GM21515 (cell line): ENCODE results near the gene GPC5.

Source experiments
- ATAC-seq: cut with Tn5 transposase; IDR thresholded peaks from one replicate; pipeline ENCODE4 v1.9.1; 2021; ENCODE audit not compliant: unreplicated experiment

Gene GPC5

DNA sequence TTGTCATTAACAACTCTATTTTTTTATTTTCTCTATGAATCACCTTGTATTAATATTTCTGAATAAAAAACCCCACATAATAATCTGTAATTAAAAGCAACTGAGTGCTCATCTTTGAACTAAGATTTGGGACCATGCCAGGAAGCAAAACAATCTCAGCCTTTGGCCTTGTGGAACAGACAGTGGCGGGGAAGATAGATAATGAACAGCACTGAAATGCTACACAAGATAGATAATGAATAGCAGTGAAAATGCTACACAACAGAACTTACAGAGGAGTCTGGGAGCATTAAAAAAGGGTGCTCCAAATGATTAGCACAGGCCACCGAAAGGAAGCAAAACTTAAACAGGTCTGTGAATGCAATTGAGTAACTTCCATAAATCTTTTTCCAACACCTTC is 134.9 kb downstream of the GPC5 start:
- no peak for ATAC-seq

DNA sequence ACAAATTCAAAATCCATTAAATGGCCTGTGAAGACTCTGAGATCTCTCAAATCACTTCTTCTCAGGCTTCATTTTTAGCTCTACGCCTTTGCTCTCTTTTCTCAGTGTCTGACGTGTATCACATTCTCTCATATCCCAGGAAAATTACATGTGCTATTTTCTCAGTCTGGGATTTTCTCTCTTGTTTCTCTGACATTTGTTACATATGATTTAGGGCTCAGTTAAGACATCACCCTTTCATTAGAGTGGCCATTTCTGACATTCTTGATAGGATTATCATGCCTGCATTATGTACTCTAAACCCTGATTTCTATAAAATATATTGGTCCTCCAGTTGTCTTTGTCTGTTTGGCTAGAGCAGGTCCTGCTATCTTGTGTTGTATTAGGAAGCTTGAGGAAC is 136.6 kb downstream of the GPC5 start:
- no peak for ATAC-seq

DNA sequence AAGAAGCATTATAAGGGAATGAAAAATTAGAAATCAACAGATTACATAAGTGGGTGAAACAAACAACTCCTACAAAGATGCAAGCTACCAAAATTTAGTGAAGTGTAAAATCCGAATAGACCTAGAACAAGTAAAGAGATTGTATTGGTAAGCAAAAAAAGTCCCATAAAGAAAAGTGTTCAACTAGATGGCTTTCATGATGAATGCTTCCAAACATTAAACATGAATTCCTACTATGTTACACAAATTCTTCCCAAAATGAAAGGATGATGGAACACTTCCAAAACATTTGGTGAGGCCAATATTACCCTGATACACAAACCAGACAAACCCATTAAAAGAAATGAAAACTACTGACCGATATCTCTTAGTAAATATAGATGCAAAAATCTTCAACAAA is 139.0 kb downstream of the GPC5 start:
- no peak for ATAC-seq

DNA sequence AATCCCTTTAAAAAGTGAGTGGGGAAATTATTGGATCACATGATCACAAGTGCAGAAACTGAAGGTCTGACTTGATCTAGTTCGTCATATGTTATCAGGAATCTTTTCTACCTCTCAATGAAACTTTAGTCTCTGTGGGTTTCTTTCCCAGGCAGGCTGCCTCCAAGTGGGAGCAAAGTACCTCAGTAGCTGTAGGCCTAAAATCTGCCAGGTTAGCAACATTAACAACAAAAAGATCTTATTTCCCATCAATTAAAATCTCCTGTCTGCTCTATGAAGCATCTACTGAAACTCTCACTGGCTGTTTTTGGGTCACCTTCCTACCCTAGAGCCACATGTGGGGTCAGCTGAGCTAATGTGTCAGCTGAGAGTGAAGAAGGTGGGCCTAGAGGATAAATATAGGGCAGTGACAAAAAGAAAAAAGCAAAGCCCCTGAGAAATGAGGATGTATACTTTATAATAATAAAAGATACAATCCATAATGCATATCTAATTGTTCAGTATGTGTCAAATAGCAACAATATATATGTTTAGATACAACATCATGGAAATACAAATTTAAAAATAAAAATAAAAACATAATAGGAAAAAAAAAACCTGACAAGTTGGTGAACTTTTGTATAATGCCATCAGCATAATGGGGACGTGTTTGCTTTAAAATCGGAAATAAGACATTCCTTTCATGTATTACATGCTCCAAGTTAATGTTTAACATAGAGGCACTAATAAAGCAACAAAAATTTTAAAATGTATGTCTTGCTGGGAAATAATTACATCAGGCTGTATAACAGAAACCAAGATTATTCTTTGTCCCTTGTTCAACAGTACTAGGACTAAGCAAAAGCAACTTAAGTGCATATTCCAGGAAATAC is 141.1 kb downstream of the GPC5 start:
- no peak for ATAC-seq

DNA sequence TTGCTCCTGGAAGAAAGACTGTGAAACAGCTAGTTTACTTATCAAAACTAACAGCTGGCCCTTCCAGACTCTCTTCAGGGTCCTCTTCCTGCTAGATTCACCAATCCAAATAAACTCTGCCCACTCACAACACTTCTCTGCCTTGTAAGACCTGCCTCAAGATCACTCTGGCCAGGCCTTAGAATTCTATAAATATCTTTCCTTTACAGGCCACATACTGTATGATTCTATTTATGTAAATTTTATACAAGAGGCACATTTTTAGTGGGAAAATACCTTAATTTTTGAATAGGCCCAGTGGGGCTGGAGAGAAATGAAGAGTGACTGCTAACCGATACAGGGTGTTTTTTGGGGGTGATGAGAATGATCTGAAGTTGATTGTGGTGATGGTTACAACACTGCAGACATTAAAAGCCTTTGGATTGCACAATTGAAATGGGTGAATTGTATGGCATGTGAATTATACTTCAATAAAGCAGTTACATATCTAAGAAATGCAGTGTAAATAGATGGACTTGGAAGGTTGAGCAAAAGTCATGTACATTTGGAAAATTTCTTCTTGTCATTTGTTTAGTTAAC is 141.8 kb downstream of the GPC5 start:
- no peak for ATAC-seq

DNA sequence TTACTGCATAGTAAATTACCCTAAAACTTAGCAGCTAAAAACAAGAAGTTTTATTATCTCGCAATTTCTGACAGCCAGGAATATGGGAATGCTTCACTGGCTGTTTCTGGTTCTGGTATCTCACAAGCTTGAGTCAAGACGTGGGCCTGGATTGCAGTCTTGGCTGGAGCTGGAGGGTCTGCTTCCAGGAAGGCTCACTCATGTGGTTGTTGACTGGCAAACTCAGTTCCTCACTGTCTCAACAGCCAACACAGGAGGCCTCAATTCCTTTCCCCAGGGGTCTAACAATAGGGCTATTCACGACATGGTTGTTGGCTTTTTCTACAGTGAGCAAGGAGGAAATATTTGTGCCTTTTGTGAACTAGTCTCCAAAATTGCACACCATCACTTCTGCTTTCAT is 146.3 kb downstream of the GPC5 start:
- ATAC-seq = no peak

DNA sequence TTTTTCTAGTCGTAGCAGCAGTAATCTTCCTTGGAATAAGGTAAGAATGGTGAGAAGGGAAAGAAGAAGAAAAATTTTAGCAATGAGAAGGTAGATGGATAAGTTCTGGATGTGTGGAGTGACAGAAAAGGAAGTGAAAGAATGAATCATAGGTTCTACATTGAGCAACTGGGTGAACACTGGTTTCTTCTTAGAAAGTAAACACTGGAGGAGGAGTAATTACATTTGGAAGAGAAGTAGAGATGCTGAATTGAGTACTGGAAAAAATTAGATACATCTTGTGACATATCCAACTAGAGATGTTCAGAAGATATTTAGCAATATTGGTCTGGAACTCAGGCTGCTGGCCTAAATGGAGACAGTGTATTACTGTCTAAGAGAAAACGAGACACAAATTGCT is 148.5 kb downstream of the GPC5 start:
- no peak for ATAC-seq

DNA sequence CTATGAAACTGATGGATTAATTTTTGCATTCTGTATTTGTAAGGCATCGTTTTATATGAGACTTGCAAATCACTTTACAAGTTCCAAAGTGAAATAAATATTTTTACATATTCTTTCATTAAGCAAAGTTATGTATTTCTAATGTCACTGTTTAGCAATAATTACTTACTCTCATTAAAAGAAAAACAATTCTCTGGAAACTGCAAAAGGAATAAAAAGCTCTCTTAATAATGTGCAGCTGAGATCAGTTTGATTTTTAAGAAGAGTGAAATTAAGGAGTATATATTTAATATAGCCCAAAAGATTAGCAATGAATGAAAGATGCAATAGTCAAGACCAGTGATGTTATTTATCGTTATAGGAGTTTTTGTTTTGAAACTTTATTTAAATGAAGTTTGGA is 155.2 kb downstream of the GPC5 start:
- ATAC-seq = no peak

DNA sequence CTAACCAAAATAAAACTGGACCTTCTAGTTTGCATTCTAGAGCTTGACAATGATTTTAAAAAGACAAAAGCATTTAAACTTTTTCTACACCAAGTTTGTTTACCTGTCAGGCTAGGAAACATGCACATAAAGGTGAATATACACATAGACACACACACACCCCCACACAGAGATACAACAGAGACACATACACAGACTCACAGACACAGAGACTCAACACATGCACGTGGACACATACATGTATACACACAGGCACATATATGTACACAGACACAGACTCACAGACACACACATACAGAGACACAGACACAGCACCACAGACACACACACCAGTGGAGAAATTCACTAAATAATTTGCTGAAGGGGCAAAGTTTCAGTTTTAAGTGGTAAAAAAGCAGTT is 155.7 kb downstream of the GPC5 start:
- no peak for ATAC-seq

DNA sequence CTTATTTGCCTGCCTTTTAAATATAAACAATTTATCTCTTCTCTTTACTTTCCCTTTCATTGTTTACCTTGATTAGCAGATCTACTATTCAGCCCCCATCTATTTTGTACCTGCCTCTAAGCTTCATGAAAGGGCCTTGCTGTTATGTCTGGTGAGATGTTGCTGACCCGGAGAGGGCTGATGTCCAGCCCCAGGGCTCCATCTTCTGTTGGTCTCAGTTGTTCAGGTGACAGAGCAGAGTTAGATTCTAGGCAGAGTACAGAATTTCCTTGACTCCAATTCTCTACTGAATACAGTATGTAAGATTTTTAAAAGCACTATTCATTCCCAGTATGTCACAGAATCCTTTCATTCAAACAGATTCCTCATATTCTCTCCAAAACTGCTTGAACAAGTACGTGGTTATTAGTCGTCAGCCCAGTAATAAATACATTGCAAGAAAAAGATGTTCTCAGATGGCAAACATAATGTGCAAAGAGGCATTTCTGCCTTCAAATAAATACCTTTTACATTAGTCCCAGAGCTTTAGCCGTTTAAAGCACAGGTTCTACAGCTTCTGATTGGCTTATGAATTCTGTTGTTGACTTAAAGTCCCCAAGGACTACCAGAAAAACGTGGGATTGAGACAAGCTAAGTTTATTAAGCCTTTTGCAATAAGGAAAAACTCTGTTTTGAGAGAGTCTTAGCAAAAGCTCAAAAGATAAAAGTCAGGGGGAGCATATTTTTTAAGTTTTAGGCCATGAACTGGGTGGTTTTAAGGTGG is 159.1 kb downstream of the GPC5 start:
- ATAC-seq = no peak

DNA sequence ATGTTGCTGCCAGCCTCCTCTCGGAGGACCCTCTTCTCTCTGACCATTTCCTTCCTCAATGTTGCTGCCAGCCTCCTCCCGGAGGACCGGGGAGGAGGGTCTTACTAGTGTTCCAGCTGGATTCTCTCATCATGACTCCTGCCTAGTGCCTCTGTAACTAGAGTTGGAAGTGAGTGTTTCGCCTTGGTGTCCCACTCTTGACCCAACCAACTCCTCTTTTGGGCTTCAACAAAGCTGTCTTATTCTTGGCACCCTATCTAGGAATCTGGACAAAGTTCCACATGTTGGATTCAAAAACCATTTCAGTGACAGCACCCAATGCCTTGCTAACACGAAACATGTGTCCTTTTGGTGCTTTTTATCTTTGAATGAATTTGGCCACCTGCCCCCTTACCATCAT is 165.4 kb downstream of the GPC5 start:
- no peak for ATAC-seq

DNA sequence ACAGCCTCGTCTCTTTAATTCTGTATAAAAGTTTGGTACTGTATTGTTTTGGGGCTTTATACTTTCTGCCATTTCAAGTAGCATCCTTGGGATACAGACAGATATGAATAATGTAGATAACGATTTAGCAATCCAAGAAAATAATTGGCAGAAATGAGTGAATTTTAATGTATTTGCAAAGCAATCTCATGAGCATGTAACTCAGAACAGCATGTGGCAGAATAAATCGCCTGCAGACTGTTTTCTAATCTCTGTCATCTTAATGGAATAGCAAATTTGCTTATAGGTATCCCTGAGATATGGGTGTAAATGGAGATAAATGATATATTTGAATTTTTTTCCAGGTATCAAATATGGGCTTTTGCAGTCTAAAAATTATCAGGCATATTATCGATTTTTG is 166.0 kb downstream of the GPC5 start:
- ATAC-seq = no peak

DNA sequence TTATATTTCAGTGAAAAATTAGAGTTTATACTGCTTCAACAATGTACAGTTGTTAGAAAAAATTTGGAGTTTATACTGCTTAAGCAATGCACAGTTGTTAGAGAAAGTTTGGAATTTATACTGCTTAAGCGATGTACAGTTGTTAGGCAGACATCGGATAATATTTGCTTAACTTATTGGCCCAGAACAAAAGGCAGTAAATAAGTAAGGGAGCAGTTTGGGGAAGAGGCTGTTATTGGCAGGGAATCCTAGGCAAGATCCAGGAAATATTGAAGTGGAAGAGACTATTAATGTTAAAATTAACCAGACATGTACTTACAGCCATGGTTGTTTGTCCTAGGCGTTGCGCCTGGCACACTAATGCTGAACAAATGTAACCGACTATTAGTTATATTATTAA is 166.9 kb downstream of the GPC5 start:
- ATAC-seq = no peak

DNA sequence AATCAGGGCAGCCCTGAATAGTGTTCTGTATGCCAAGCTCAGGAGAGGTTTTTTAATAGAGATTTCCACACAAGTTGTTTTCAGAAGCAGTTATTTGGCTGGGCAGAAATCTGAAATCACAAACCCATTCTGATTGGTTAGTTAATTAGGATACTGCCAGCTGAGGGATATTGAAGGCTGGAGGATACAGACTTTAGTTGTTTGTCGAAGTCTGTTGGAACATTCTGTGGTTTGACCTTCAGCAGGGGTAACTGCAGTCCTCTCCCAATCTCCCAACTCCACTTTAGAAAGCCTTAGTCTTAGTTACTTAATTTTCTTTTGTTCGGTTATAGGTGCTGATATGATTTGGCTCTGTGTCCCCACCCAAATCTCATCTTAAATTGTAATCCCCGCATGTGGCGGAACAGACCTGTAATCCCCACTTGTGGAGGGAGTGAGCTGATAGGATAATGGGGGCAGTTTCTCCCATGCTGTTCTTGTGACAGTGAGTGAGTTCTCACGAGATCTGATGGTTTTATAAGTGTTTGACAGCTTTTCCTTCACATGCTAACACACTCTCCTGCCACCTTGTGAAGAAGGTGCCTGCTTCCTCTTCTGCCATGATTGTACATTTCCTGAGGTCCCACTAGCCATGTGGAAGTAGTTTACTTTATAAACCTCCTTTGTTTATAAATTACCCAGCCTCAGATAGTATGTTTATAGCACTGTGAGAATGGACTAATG is 169.2 kb downstream of the GPC5 start:
- no peak for ATAC-seq

DNA sequence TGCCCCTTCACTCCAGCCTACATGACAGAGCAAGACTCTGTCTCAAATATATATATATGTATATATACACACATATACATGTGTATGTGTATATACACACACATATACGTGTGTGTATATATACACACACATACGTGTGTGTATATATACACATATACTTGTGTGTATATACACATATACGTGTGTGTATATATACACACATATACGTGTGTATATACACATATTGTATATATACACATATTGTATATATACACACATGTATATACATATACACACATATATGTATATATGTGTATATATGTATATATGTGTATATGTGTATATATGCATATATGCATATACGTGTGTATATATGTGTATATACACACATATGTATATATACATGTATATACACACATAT is 173.3 kb downstream of the GPC5 start:
- ATAC-seq = no peak

DNA sequence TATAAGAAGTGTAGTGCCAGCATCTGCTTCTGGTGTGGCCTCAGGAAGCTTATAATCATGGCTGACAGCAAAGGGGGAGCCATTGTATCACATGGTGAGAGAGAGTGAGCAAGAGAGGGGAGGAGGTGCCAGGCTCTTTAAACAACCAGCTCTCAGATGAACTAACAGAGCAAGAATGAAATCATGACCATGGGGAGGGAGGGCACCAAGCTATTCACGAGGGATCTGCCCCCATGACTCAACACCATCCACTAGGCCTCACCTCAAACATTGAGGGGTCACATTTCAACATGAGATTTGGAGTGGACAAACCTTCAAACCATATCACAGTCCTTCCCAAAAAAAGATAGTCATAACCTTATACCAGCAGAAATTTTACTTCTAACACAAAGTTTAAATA is 174.0 kb downstream of the GPC5 start:
- no peak for ATAC-seq

DNA sequence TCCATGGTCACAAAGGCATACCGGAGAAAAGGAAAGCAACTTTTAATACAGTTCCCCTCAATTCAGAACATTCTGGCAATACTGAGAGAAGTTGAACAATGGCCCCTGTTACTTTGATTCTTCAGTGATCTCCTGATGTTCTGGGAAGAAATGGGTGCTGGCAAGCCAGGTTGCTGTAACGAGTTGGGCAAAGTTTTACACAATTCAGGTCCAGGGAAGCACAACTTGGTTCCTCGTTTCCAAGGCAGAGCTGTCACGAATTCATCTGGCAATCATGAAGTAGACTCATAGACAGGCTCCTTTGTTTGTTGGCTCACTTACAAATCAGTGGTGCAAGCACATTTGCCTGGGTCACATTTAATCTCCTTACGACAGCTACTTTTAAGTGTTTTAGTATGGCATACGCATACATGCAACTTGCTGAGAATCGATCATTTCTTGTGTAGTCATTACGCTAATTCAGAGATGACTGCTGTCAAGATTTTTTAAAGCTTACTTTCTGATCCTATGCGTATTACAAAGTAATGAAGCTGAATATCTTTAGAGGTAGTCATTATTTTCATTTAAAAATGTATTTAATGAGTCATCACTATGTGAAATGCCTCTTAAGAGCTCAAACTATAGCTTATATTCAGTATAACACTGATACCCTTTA is 174.7 kb downstream of the GPC5 start:
- ATAC-seq = no peak

DNA sequence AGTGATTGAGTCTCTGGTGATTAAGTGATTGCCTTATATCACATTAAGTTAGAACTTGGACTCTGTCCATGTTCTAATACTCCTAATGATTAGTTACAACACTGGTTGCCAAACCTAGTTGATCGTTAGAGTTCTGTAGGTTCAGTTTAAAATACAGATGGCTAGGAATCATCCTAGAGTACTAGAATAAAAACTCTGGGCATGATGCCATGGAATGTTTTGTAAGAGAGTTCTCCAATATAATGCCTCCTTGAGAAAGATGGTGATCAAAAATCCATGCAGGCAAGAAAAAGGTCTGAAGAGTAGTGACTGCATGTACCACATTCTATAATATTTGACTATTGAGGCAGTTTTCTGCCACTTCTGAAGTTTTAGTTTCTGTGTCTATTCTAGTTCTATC is 176.3 kb downstream of the GPC5 start:
- ATAC-seq = no peak

DNA sequence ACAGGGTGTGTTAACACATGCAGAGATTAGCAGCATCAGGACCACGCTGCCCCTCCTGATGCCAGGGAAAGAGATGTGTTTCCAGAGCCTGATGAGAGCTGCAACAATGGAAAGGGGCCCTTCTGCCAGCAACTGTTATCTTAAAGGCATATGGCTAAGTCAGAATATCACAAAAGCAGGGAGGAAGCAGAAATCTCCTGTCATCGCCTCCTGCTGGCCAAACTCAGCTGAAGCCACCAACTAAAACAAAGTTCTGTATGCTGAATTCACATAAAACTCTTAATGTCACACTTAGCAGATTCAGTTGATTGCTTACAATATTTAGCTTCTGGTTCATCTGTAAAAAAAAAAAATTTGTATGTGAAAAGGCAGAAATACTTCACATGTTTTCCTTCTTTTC is 178.2 kb downstream of the GPC5 start:
- ATAC-seq = no peak

DNA sequence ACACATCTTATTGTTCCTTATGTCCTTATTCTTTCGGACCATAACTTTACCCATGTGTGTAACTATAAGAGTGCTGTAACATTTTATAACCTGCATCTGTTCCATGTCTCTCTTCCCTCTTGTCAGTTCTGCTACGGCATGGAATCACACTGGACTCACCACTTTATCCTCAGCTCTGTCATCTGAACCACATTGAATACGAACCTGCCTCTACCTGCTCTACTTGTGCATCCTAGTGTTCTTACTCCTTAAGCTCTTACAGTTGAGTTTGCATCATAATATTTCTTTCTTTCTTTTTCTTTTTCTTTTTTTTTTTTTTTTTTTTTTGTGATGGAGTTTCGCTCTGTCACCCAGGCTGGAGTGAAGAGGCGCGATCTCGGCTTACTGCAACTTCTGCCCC is 180.9 kb downstream of the GPC5 start:
- no peak for ATAC-seq

DNA sequence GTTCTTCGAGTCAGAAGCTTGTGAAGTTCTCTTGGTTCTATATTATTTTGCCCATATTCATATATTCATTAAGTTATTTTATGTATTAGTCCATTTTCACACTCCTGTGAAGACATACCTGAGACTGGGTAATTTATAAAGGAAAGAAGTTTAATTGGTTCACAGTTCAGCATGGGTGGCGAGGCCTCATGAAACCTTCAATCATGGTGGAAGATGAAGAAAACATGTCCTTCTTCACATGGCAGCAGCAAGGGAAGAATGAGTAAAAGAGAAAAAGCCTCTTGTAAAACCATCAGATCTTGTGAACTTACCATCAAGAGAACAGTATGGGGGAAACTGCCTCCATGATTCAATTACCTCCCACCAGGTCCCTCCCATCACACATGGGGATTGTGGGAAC is 182.3 kb downstream of the GPC5 start:
- ATAC-seq = no peak
